Astrocyte of the spinal cord (primary cell): ENCODE results near the gene GPX7.

Experiments
- DNase-seq: peaks from one replicate; pipeline ENCODE4 v3.0.0; 2011; ENCODE audit warnings: low read depth, low spot score
- H3K4me3 ChIP-seq: 2 replicates; pipeline ENCODE4 v1.5.1; 2011; ENCODE audit warnings: low read depth, mild to moderate bottlenecking, low read length, moderate library complexity
- CTCF ChIP-seq: IDR thresholded peaks from 2 replicates; pipeline ENCODE4 v1.5.1; 2012; ENCODE audit warnings: low read depth, mild to moderate bottlenecking, low read length, inconsistent platforms
- in situ Hi-C: cut with HindIII; loops from 2 replicates; pipeline ENCODE4 v1.10.0; 2017; ENCODE audit warnings: low sequenced_read_pairs

GPX7 gene

GRCh38 chr1:52601991-52602855 is at the start of gene GPX7:
TSS of gene GPX7 (plus strand) at chr1:52602371. CDS start at chr1:52602410, 39 bp downstream.
- no peak for TF ChIP-seq CTCF
- H3K4me3 ChIP-seq, result peak within 1 kb of the TSS; percentile 44
- in situ Hi-C loops, result no loop called here
- peak; percentile 43 for DNase-seq

DNA sequence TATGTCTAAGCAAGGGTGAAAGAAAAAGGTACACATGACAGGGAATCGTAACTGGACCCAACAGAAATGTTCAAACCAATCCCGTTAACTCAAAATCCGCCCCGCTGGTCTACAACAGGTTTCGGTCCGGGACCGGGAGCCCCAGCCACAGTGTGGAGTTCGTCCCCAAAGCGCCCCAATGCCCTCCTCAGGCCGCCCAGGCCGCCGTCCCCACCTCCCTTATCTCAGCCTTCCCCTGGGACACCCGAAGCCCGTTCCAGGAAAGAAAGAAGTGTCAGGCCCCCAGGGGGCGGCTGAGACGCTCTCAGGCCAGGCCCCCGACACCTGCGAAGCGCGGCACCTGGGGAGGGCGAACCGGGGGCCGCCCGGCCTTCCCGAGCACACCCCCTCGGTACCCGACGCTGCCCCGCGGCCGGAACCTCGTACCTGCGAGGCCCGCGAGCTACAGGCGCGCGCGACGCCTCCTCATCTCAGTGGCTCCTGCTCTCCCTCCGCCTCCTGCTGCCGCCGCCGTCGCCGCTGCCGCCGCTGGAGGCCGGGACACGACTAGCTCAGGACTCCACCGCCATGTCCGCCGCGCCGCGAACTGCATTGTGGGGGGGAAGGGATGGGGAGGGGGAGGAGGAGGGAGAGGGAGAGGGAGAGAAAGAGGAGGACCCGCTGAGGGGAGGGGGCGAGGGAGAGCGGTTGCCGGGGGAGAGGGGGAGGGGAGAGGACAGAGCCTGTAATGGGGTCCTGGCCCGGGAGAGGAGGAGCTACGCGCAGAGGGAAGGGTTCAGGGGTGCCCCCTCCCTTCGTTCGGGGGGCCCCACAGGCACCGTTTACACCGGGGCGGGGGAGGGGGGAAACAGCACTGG is 49.4 kb upstream of the GPX7 start, which contains the start of gene TUT4:
Gene TUT4 (minus strand): TSS at position 588 of the 857 bp plus-strand sequence. CDS start 26,812 bp downstream, outside the sequence.
- peak within 1 kb of the TSS; percentile 88 for H3K4me3 ChIP-seq
- TF ChIP-seq CTCF, result peak; percentile 15
- DNase-seq, result peak; percentile 87
- in situ Hi-C loops, result no loop called here

DNA sequence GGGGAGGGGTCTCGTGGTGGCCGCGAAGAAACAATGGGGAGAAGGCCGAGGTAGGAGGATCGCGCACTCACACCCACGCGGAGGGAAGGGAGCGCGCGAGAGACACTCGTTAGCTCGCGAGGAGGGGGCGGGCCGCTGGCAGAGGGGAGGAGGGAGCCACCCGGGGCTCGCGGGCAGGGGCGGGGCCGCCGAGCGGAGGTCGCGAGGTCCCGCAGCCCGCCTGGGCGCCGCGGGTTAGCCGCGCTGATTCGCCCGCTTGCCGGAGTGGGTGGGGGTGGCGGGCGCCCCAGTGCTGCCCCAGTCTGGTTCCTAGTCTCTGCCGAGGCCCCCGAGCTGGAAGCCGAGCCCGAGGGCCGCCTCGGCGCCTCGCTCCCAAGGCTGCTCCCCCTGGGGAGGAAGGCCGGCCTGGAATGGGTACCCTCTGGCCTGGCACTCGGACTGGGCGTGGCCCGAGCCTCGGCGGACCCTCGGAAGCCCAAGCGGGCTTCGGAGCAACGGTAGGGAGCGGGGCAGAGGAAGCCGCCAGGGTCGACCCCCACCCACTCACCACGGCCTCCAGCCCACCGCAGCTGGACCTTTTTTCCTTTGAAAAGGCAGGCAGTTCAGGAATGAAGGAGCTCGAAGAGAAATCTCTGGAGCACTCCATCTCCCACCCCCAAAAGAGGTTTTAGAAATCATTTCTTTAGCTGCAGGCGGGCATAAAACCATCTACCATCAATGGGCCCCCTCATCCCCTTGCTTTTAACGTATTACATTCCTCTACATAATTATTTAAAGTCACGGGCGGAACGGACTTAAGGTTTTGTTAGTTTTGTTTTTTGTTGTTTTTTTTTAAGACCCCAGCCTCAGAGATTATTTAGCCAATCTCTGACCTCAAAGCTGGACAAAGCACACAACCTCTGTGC is 48.6 kb upstream of the GPX7 start:
- no peak for TF ChIP-seq CTCF
- in situ Hi-C loops, result no loop called here
- peak overlapping the region; percentile 88 for H3K4me3 ChIP-seq
- peak; percentile 84 for DNase-seq

GRCh38 chr1:52554267-52554640 is 47.9 kb upstream of the GPX7 start:
- H3K4me3 ChIP-seq, result peak overlapping the region; percentile 88
- DNase-seq, result no peak
- in situ Hi-C loops, result no loop called here
- TF ChIP-seq CTCF, result no peak

GRCh38 chr1:52554756-52555155 is 47.4 kb upstream of the GPX7 start:
- no peak overlapping the region for H3K4me3 ChIP-seq
- in situ Hi-C loops, result no loop called here
- no peak for TF ChIP-seq CTCF
- DNase-seq, result peak; percentile 9
